ENCODE data around the gene VAC14.
A peak's percentile ranks its signal among the peaks of the same experiment; 100 is the strongest.
"Not testable (repeated sequence)": the region's sequence is repeated elsewhere in the genome, so short reads cannot be mapped to it uniquely, and the experiment has no call there.

VAC14 gene

GRCh38 chr16:70800781-70801480 is at the start of gene VAC14:
TSS of gene VAC14 (minus strand) at chr16:70801158. CDS start at chr16:70800900, 258 bp downstream.
- DNase-seq (ENCODE audit: low read depth in 3 of 3), result peak; percentile 93 to 96 (median 95)

- not testable (repeated sequence) for DNase-seq (ENCODE audit: low read depth in 3 of 3)
These were observed 22.6 kb upstream of the VAC14 start for GRCh38 chr16:70823498-70824118.

- DNase-seq (ENCODE audit: low read depth in 3 of 3), result not testable (repeated sequence)
These were observed 21.8 kb upstream of the VAC14 start for GRCh38 chr16:70822734-70823133.

GRCh38 chr16:70818088-70818487 is 17.1 kb upstream of the VAC14 start:
- not testable (repeated sequence) for DNase-seq (ENCODE audit: low read depth in 3 of 3)

GRCh38 chr16:70809392-70810060 is 8.6 kb upstream of the VAC14 start:
- DNase-seq (ENCODE audit: low read depth in 3 of 3), result no peak

- no peak for DNase-seq (ENCODE audit: low read depth in 3 of 3)
These were observed 7.4 kb upstream of the VAC14 start for GRCh38 chr16:70808371-70808770.

- DNase-seq (ENCODE audit: low read depth in 3 of 3), result no peak
These were observed 4.8 kb upstream of the VAC14 start for GRCh38 chr16:70805787-70806186.

- DNase-seq (ENCODE audit: low read depth in 3 of 3), result no peak
These were observed 4.4 kb upstream of the VAC14 start for GRCh38 chr16:70805380-70805779.

- no peak for DNase-seq (ENCODE audit: low read depth in 3 of 3)
These were observed 3.8 kb upstream of the VAC14 start for GRCh38 chr16:70804734-70805169.

- no peak for DNase-seq (ENCODE audit: low read depth in 3 of 3)
These were observed 3.3 kb upstream of the VAC14 start for GRCh38 chr16:70804153-70804733.

- no peak for DNase-seq (ENCODE audit: low read depth in 3 of 3)
These were observed 2.4 kb upstream of the VAC14 start for GRCh38 chr16:70803319-70803718.

- DNase-seq (ENCODE audit: low read depth in 3 of 3), result no peak
These were observed 653 bp upstream of the VAC14 start for GRCh38 chr16:70801611-70802010.

- DNase-seq (ENCODE audit: low read depth in 3 of 3), result no peak
These were observed 647 bp downstream of the VAC14 start for GRCh38 chr16:70800311-70800710.

- no peak for DNase-seq (ENCODE audit: low read depth in 3 of 3)
These were observed 4.7 kb downstream of the VAC14 start for GRCh38 chr16:70796301-70796700.

- DNase-seq (ENCODE audit: low read depth in 3 of 3), result no peak
These were observed 5.6 kb downstream of the VAC14 start for GRCh38 chr16:70795296-70795912.

- no peak for DNase-seq (ENCODE audit: low read depth in 3 of 3)
These were observed 7.0 kb downstream of the VAC14 start for GRCh38 chr16:70793851-70794502.

- no peak for DNase-seq (ENCODE audit: low read depth in 3 of 3)
These were observed 10.1 kb downstream of the VAC14 start for GRCh38 chr16:70790815-70791214.

GRCh38 chr16:70789595-70790447 is 11.1 kb downstream of the VAC14 start:
- no peak for DNase-seq (ENCODE audit: low read depth in 3 of 3)

- DNase-seq (ENCODE audit: low read depth in 3 of 3), result no peak
These were observed 12.0 kb downstream of the VAC14 start for GRCh38 chr16:70788668-70789594.

Data from stimulated activated CD4-positive, alpha-beta T cell treated with anti-CD3 and anti-CD28 coated beads, TNF-alpha, amount 100 ng/mL, for 24 hours (primary cell).